HPDE6-E6E7 (cell line): ENCODE data around the gene MAGEA2B.
"Not testable (repeated sequence)": the region's sequence is repeated elsewhere in the genome, so short reads cannot be mapped to it uniquely, and the experiment has no call there.

ENCODE experiments used
- DNase-seq: peaks from one replicate; pipeline ENCODE4 v3.0.0; 2011; ENCODE audit warnings: missing footprints; ENCODE audit errors: extremely low spot score

The MAGEA2B gene

DNA sequence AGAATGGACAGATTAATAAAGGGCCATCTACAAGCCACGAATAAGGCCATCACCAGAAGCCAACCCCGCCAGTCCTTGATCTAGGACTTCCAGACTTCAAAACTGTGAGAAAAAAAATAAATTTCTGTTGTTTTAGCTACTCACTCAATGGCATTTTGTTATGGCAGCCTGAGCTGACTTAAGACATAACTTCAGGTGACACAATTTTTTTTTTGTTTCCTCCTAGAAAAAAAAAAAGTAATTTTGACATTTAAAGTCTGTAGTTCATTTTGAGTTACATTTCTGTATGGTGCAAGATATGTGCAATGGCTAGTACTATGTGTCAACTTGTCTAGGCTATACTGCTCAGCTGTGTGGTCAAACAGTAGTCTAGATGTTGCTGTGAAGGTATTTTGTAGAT is 44.5 kb downstream of the MAGEA2B start, which contains the start of gene CSAG3:
TSS of gene CSAG3 (plus strand) at position 301 of the 400 bp plus-strand sequence.
- DNase-seq = not testable (repeated sequence)

DNA sequence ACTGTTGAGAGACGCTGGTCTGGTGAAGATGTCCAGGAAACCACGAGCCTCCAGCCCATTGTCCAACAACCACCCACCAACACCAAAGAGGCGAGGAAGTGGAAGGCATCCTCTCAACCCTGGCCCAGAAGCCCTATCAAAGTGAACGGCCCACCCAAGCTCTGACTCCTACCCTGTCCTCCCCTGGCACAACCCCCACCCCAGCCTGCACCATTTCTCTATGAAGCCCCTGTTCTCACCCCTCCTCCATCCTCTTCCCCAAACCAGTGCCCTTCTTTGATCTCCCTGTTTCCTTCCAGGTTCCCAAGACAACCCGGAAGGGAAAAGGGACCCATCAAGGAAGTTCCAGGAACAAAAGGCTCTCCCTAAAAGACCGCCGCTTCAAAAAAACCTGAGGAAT is 45.1 kb downstream of the MAGEA2B start:
- DNase-seq = not testable (repeated sequence)

DNA sequence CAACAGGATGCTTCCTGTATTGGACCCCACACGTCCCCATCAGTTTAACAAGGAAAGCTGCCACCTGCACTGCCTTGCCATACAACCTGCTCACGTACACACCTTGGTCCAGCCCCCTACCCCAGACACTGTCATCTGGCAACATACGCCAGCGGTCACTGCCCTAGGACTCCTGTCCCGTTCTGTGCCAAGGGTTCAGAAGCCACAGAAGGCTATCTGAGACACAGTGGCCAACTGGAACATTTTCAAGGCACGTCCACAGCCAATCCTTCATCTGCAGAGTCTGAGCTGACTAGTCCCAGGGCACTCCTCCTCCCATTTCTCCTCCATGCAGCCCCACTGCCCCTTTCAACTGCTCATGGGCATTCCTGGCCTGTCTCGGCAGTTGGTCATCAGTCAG is 47.2 kb downstream of the MAGEA2B start:
- not testable (repeated sequence) for DNase-seq

DNA sequence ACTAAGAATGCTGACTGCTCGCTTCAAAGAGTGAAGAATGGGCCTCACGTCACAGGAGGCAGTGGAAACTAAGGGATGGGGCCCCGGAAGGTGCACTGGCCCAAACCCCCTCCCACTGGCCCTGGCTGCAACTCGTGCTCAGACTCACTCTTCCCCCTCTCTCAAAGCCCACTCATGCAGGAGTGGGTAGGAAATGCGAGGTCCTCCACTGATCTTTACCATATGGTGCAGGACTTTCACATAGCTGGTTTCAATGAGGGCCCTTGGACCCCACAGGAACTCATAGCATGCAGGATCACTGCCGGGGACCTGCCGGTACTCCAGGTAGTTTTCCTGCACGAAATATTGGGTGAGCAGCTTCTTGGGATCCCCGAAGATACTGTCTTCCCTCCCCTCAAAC is 52.1 kb downstream of the MAGEA2B start:
- DNase-seq = not testable (repeated sequence)
